Duodenal mucosa (tissue), 2 donors: Measurements from ENCODE around the gene FAM168A.

Experiments used
- H3K27ac ChIP-seq: one replicate; pipeline ENCODE4 v1.7.0; 2013; ENCODE audit warnings: low read depth, low read length
- H3K27me3 ChIP-seq, 2 donors: one replicate each; pipeline ENCODE4 v1.7.0; 2013; ENCODE audit warnings: low read length in 2 of 2, control low read depth in 1 of 2; ENCODE audit not compliant: insufficient read depth in 2 of 2, control insufficient read depth in 1 of 2
- H3K36me3 ChIP-seq, 2 donors: one replicate each; pipeline ENCODE4 v1.7.0; 2013; ENCODE audit warnings: low read length in 2 of 2, control low read depth in 1 of 2; ENCODE audit not compliant: insufficient read depth in 2 of 2, control insufficient read depth in 1 of 2
- H3K4me1 ChIP-seq, 2 donors: one replicate each; pipeline ENCODE4 v1.7.0; 2013; ENCODE audit warnings: low read length in 2 of 2, control low read depth in 1 of 2; ENCODE audit not compliant: insufficient read depth in 2 of 2, control insufficient read depth in 1 of 2
- H3K4me3 ChIP-seq, 2 donors: one replicate each; pipeline ENCODE4 v1.7.0; 2013; ENCODE audit warnings: low read length in 2 of 2, low read depth in 1 of 2
- H3K9ac ChIP-seq, 2 donors: one replicate each; pipeline ENCODE4 v1.7.0; 2013; ENCODE audit warnings: low read length in 2 of 2, low read depth in 1 of 2
- H3K9me3 ChIP-seq, 2 donors: one replicate each; pipeline ENCODE4 v1.7.0; 2013; ENCODE audit warnings: low read length in 2 of 2, control low read depth in 1 of 2; ENCODE audit not compliant: control insufficient read depth in 1 of 2

The FAM168A gene

GRCh38 chr11:73393479-73394415, 204.2 kb downstream of the FAM168A start:
- no peak overlapping the region for H3K9ac ChIP-seq
- no peak overlapping the region for H3K4me3 ChIP-seq
- H3K27ac ChIP-seq: no peak overlapping the region
- no peaks in the 10 kb centered on the region for H3K4me1 ChIP-seq
- H3K9me3 ChIP-seq: no peaks in the 10 kb centered on the region
- H3K36me3 ChIP-seq: peaks cover 0 to 12% of the 10 kb centered on the region in 2 donors
- H3K27me3 ChIP-seq: no peaks in the 10 kb centered on the region

GRCh38 chr11:73393011-73393380, 204.9 kb downstream of the FAM168A start:
- Histone ChIP-seq H3K27me3 (no peaks in the 10 kb centered on the region), H3K4me1 (peaks cover 0 to 6% of the 10 kb centered on the region in 2 donors), H3K9ac (no peak overlapping the region), H3K36me3 (peaks cover 0 to 12% of the 10 kb centered on the region in 2 donors), H3K9me3 (no peaks in the 10 kb centered on the region), H3K27ac (no peak overlapping the region), H3K4me3 (no peak overlapping the region)

- Histone ChIP-seq H3K9ac (no peak overlapping the region), H3K4me3 (no peak overlapping the region), H3K4me1 (peaks cover 0 to 12% of the 10 kb centered on the region in 2 donors), H3K27me3 (no peaks in the 10 kb centered on the region), H3K36me3 (peaks cover 0 to 12% of the 10 kb centered on the region in 2 donors), H3K9me3 (no peaks in the 10 kb centered on the region), H3K27ac (no peak overlapping the region)
Measured at GRCh38 chr11:73392108-73393010, 205.6 kb downstream of the FAM168A start.

- Histone ChIP-seq H3K36me3 (peaks cover 0 to 12% of the 10 kb centered on the region in 2 donors), H3K27ac (no peak overlapping the region), H3K4me1 (peaks cover 0 to 17% of the 10 kb centered on the region in 2 donors)
Measured at GRCh38 chr11:73391665-73392064, 206.2 kb downstream of the FAM168A start.

GRCh38 chr11:73390601-73391565, 207.0 kb downstream of the FAM168A start:
- Histone ChIP-seq H3K9ac (no peak overlapping the region), H3K9me3 (no peaks in the 10 kb centered on the region), H3K27me3 (no peaks in the 10 kb centered on the region), H3K4me3 (no peak overlapping the region), H3K27ac (no peak overlapping the region), H3K36me3 (peaks cover 0 to 12% of the 10 kb centered on the region in 2 donors), H3K4me1 (peaks cover 0 to 25% of the 10 kb centered on the region in 2 donors)

More at GRCh38 chr11:73391665-73392064, 206.2 kb downstream of the FAM168A start:
- H3K9me3 ChIP-seq: no peaks in the 10 kb centered on the region
- no peaks in the 10 kb centered on the region for H3K27me3 ChIP-seq
- H3K4me3 ChIP-seq: no peak overlapping the region
- no peak overlapping the region for H3K9ac ChIP-seq

- Histone ChIP-seq H3K9me3 (no peaks in the 10 kb centered on the region), H3K9ac (no peak overlapping the region), H3K4me3 (no peak overlapping the region), H3K4me1 (peaks cover 0 to 34% of the 10 kb centered on the region in 2 donors), H3K27me3 (no peaks in the 10 kb centered on the region), H3K36me3 (peaks cover 0 to 7% of the 10 kb centered on the region in 2 donors), H3K27ac (no peak overlapping the region)
Measured at GRCh38 chr11:73389916-73390315, 208.0 kb downstream of the FAM168A start.

- Histone ChIP-seq H3K4me1 (peaks cover 7 to 41% of the 10 kb centered on the region in 2 donors), H3K27me3 (no peaks in the 10 kb centered on the region), H3K9me3 (no peaks in the 10 kb centered on the region), H3K9ac (no peak overlapping the region), H3K4me3 (no peak overlapping the region), H3K27ac (no peak overlapping the region), H3K36me3 (peaks cover 0 to 7% of the 10 kb centered on the region in 2 donors)
Measured at GRCh38 chr11:73389134-73389525, 208.8 kb downstream of the FAM168A start.

GRCh38 chr11:73388265-73389133, 209.4 kb downstream of the FAM168A start:
- peaks cover 0 to 7% of the 10 kb centered on the region in 2 donors for H3K36me3 ChIP-seq
- H3K4me3 ChIP-seq: no peak overlapping the region
- H3K9ac ChIP-seq: no peak overlapping the region
- H3K9me3 ChIP-seq: no peaks in the 10 kb centered on the region
- peaks cover 13 to 48% of the 10 kb centered on the region in 2 donors for H3K4me1 ChIP-seq
- no peaks in the 10 kb centered on the region for H3K27me3 ChIP-seq
- no peak overlapping the region for H3K27ac ChIP-seq
